Stimulated activated CD8-positive, alpha-beta memory T cell treated with anti-CD3 and anti-CD28 coated beads, Interleukin-7, amount 100 ng/mL, for 48 hours (primary cell): Measurements from ENCODE around the gene LAMA1.

Source experiments
- DNase-seq, 2 donors: peaks; one replicate each; pipeline ENCODE4 v3.0.0-alpha.2; 2020; ENCODE audit warnings: low read depth in 1 of 2; ENCODE audit errors: extremely low read depth in 1 of 2

Gene LAMA1

GRCh38 chr18:7062811-7063210 is 54.8 kb downstream of the LAMA1 start:
- DNase-seq = no peak

- DNase-seq = no peak
Observed at GRCh38 chr18:7062236-7062635, 55.4 kb downstream of the LAMA1 start.

GRCh38 chr18:7059276-7059675 is 58.3 kb downstream of the LAMA1 start:
- no peak for DNase-seq

DNA sequence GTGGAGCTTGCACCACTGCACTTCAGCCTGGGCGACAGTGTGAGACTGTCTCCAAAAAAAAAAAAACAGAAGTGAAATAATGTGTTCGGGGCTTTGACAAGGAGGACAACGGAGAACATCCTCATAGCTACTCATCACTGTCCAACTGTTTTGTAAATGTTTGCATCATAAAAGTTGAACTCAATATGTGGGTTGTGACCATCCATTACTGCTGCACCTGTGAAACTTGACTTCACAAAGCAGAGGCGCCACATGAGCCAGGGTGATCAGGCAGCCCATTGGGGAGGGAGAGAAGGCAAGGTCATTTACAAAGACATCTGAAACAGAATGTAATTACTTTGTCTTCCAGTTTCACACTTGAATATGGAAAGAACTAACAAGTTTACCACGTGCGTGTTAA is 61.6 kb downstream of the LAMA1 start:
- DNase-seq = no peak

GRCh38 chr18:7049951-7050350 is 67.6 kb downstream of the LAMA1 start:
- DNase-seq = no peak

- no peak for DNase-seq
Observed at GRCh38 chr18:7048081-7048480, 69.5 kb downstream of the LAMA1 start.

- no peak for DNase-seq
Observed at GRCh38 chr18:7047336-7047735, 70.3 kb downstream of the LAMA1 start.

DNA sequence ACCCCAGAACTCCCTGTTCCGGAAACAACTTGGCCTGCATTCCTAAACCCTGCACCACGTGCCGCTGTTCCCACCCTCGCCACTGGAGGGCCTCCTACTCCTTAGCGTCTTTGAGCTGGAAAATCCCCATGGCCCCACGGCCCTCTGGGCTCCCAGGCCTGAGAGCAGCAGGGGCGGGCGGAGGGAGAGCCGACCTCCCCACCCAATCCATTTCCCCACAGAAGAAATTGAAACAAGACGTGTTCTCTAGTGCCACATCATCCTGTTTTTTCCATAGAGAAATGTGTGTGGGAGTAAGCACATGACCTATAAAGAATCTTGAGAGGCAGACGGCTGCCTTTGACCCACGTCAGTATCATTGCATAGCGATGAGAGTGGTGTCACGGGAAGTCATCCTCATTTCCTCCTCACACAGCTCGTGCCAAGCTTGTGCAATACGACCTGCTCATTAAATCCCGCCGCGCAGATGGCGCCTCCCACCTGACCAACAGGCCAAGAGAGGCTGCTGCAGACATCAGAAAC is 79.2 kb downstream of the LAMA1 start:
- no peak for DNase-seq

GRCh38 chr18:7037470-7037869 is 80.1 kb downstream of the LAMA1 start:
- DNase-seq = no peak

- no peak for DNase-seq
Observed at GRCh38 chr18:7035807-7036206, 81.8 kb downstream of the LAMA1 start.

GRCh38 chr18:7034924-7035323 is 82.7 kb downstream of the LAMA1 start:
- no peak for DNase-seq

DNA sequence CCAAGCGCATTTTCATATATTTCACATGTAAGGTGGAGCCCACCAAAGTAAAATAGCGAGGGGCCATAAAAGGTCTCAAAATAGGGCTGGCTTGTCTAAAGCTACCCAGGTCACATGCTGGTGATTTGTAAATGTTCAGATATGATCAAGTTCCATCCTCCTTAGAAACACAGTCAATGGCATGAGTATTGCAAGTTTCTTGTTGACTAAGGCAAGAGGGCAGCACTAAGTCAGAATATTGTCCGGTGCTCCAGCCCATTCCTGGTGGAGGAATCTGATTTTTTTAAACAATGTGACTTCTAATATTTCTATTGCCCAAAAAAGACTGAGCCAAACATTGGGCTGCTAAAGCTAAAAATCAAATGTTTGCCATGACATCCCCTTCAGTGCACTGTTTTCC is 85.1 kb downstream of the LAMA1 start:
- no peak for DNase-seq

GRCh38 chr18:7028625-7029024 is 89.0 kb downstream of the LAMA1 start:
- no peak for DNase-seq

- no peak for DNase-seq
Observed at GRCh38 chr18:7025194-7025593, 92.4 kb downstream of the LAMA1 start.

DNA sequence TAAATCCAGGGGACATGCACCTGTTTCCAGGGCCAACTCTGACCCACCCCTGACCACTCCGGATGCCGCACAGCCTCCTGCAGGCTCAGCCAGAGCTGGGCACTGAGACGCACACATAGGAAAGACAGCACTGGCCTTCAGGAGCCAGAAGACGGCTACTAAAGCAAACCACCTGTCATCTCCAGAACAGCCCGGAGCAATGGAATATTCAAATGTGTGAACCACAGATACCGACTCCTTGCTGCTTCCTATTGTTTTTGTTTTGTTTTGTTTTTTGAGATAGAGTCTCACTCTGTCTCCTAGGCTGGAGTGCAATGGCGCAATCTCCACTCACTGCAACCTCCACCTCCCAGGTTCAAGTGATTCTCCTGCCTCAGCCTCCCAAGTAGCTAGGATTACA is 94.0 kb downstream of the LAMA1 start:
- DNase-seq = no peak

- no peak for DNase-seq
Observed at GRCh38 chr18:7023063-7023580, 94.5 kb downstream of the LAMA1 start.

- DNase-seq = no peak
Observed at GRCh38 chr18:7021994-7022840, 95.4 kb downstream of the LAMA1 start.

DNA sequence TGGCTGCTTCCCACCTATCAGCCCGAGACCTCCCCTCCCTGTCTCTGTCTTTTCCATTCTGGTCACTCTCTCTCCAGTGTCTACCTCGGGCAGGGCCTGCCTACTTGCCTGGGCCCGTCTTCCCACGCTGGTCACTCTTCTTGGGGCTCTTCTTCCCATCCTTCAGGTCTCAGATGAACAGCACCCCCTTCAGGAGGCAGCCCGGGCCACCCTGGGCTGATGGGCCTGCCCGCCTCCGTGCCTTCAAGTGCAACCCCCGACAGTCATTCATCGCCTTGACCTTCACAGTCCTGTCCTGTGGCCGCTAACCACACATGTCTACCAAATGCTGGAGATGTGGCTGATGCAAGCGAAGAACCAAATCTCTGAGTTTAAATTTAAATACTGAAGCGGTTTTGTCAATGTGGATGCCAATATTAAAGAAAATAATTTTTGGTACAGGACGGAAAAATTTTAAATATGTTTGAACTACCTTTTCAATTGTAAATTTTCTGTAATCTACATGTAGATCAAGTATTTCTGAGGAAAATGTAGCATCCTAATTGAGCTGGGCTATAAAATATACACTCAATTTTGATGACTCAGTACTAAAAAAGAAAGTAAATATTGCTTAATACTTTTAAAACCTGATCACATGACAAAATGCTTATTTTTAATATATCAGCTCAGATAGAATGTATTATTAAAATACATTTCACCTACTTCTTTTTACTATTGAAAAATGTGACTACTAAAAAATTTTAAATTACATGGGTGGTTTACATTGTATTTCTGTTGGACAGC is 96.4 kb downstream of the LAMA1 start:
- DNase-seq = no peak

- no peak for DNase-seq
Observed at GRCh38 chr18:7017013-7017412, 100.6 kb downstream of the LAMA1 start.

GRCh38 chr18:7011142-7011541 is 106.5 kb downstream of the LAMA1 start:
- no peak for DNase-seq

DNA sequence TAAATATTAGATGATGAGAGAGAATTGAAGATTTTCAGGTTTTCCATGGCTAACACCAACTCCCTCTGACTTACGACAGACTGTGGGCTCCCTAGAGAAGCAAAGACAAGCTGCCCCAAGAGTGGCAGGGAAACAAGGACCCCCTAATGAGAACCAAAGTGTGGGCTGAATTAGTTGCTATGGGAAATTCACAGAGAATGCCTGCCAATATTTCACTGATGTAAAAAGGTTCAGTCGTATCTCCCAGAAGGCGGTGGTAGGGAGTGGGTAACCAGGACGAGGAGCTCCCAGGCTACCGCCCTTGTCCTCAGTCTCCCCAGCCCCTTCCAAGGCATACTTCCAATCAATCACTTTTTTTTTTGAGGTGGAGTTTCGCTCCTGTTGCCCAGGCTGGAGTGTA is 113.6 kb downstream of the LAMA1 start:
- no peak for DNase-seq

DNA sequence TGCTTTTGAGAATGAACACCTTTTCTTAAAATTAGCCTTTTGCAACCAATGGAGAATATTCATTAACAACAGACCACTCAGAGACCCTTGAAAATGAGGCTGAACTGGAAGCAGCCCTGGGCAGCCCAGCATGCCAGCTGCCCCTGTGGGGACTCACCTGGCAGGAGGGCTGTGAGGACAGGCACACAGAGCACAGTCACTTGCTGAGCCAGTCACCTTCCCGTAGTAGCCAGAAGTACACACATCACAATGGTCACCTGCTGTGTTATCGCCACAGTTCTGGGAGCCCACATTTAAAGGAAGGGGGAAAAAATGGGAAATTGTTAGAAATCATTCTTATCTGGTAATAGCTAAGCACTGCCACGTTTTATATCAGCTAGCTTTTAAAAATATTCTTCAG is 115.5 kb downstream of the LAMA1 start:
- no peak for DNase-seq
